Liver (tissue), 9 donors: ENCODE data around the gene IRAG1. TPM values are rescaled to one million over a fixed set of nuclear protein-coding genes. Genes with fewer than 3 reads are reported as not detected.

ENCODE experiments used
- DNase-seq: peaks from one replicate; pipeline ENCODE4 v3.0.0-alpha.2; 2017; ENCODE audit warnings: low spot score
- H3K27ac ChIP-seq, 2 donors: one replicate each; pipeline ENCODE4 v1.7.0; 2013; ENCODE audit warnings: inconsistent platforms in 2 of 2, low read length in 2 of 2, control low read depth in 1 of 2, low read depth in 1 of 2, mild to moderate bottlenecking in 1 of 2
- H3K27me3 ChIP-seq, 4 donors: one replicate each; pipeline versions ENCODE4 v1.6.1 to v1.7.0; 2013; ENCODE audit warnings: low read length in 3 of 4, inconsistent platforms in 1 of 4, mild to moderate bottlenecking in 1 of 4, moderate library complexity in 1 of 4; ENCODE audit not compliant: control insufficient read depth in 4 of 4, insufficient read depth in 4 of 4
- H3K36me3 ChIP-seq, 4 donors: one replicate each; pipeline versions ENCODE4 v1.6.1 to v1.7.0; 2013; ENCODE audit warnings: low read length in 3 of 4, mild to moderate bottlenecking in 3 of 4, low read depth in 1 of 4, moderate library complexity in 1 of 4; ENCODE audit not compliant: control insufficient read depth in 4 of 4, insufficient read depth in 3 of 4
- H3K4me1 ChIP-seq, 4 donors: one replicate each; pipeline versions ENCODE4 v1.6.1 to v1.7.0; 2013; ENCODE audit warnings: low read length in 3 of 4, mild to moderate bottlenecking in 3 of 4, moderate library complexity in 1 of 4; ENCODE audit not compliant: control insufficient read depth in 4 of 4, insufficient read depth in 4 of 4
- H3K4me3 ChIP-seq, 3 donors: one replicate each; pipeline versions ENCODE4 v1.6.1 to v1.7.0; 2013; ENCODE audit warnings: low read length in 3 of 3, control low read depth in 1 of 3, low read depth in 1 of 3, mild to moderate bottlenecking in 1 of 3
- H3K9ac ChIP-seq, 2 donors: one replicate each; pipeline ENCODE4 v1.7.0; 2013; ENCODE audit warnings: low read length in 2 of 2, mild to moderate bottlenecking in 2 of 2, moderate library complexity in 2 of 2, control low read depth in 1 of 2, low read depth in 1 of 2
- H3K9me3 ChIP-seq, 4 donors: one replicate each; pipeline versions ENCODE4 v1.6.1 to v1.7.0; 2013; ENCODE audit warnings: low read length in 3 of 4; ENCODE audit not compliant: control insufficient read depth in 4 of 4
- ATF3 ChIP-seq: IDR thresholded peaks from 2 replicates; pipeline ENCODE4 v1.6.1; 2016; ENCODE audit warnings: antibody characterized with exemption
- CTCF ChIP-seq: fragments of 150-350 bp; IDR thresholded peaks from 2 replicates; pipeline ENCODE4 v1.5.1; 2017; ENCODE audit warnings: improper control_type of control experiment, low read depth, low read length; ENCODE audit not compliant: missing input control
- EGR1 ChIP-seq, 2 donors: IDR thresholded peaks; 2 replicates each; pipeline ENCODE4 v1.6.1; 2016 to 2018; ENCODE audit warnings: antibody characterized with exemption in 2 of 2, low read depth in 2 of 2
- FOXA1 ChIP-seq: IDR thresholded peaks from 2 replicates; pipeline ENCODE4 v1.6.1; 2016; ENCODE audit warnings: antibody characterized with exemption
- GABPA ChIP-seq, 2 donors: IDR thresholded peaks in 1 of 2; conservative IDR thresholded peaks in 1 of 2; 2 replicates each; pipeline ENCODE4 v1.6.1; 2016; ENCODE audit warnings: antibody characterized with exemption in 2 of 2, mild to moderate bottlenecking in 1 of 2, moderate library complexity in 1 of 2
- HNF4A ChIP-seq, 2 donors: conservative IDR thresholded peaks; 2 replicates each; pipeline ENCODE4 v1.6.1; 2016; ENCODE audit warnings: antibody characterized with exemption in 2 of 2, mild to moderate bottlenecking in 2 of 2
- HNF4G ChIP-seq: IDR thresholded peaks from 2 replicates; pipeline ENCODE4 v1.6.1; 2016; ENCODE audit warnings: antibody characterized with exemption
- JUND ChIP-seq, 2 donors: IDR thresholded peaks; 2 replicates each; pipeline ENCODE4 v1.6.1; 2016; ENCODE audit warnings: antibody characterized with exemption in 2 of 2
- RAD21 ChIP-seq, 2 donors: IDR thresholded peaks; 2 replicates each; pipeline ENCODE4 v1.6.1; 2016; ENCODE audit warnings: antibody characterized with exemption in 2 of 2, mild to moderate bottlenecking in 2 of 2
- RXRA ChIP-seq, 2 donors: IDR thresholded peaks; 2 replicates each; pipeline ENCODE4 v1.6.1; 2017 to 2018; ENCODE audit warnings: antibody characterized with exemption in 2 of 2, mild to moderate bottlenecking in 1 of 2
- TAF1 ChIP-seq: conservative IDR thresholded peaks from 2 replicates; pipeline ENCODE4 v1.6.1; 2016; ENCODE audit warnings: antibody characterized with exemption, mild to moderate bottlenecking
- YY1 ChIP-seq: IDR thresholded peaks from 2 replicates; pipeline ENCODE4 v1.6.1; 2016; ENCODE audit warnings: antibody characterized with exemption, mild to moderate bottlenecking
- WGBS: extraction: QIAGEN DNeasy Blood & Tissue Kit; methylation state at CpG from one replicate; pipeline ENCODE4 v1.1.7; 2013; 5-methylcytosine and 5-hydroxymethylcytosine counted together
- polyA plus RNA-seq, 2 donors: library from polyadenylated mRNA; stranded (reverse) in 1 of 2; unstranded in 1 of 2; fragments of 200-250 nt in 1 of 2; fragments of >200 nt in 1 of 2; fragmentation: Nextera tagmentation in 1 of 2; extraction: Ambion mirVana in 1 of 2; gene quantifications; one replicate each; pipeline versions ENCODE4 v1.2.1 to v1.2.3, GENCODE V29; 2013 to 2015
- total RNA-seq, 2 donors: library from RNA; depleted of rRNA; stranded (reverse); fragments of >200 nt; gene quantifications; one replicate each; pipeline ENCODE4 v1.2.3, GENCODE V29; 2014
- TF ChIP-seq, protein P1 (sequence below): IDR thresholded peaks from 2 replicates; pipeline ENCODE4 v1.6.1; 2016; ENCODE audit warnings: antibody characterized with exemption
- TF ChIP-seq, protein P2 (sequence below): IDR thresholded peaks from 2 replicates; pipeline ENCODE4 v1.6.1; 2016; ENCODE audit warnings: antibody characterized with exemption, mild to moderate bottlenecking
- donor health status: healthy.
- donor health status: healthy.
- donor health status: healthy.
- donor health status: healthy.
- donor health status: healthy.

Gene IRAG1
- total and polyA plus RNA-seq, 4 donors = 0.29 to 4.4 (median 2.0) TPM

GRCh38 chr11:10651656-10652361 is 41.7 kb downstream of the IRAG1 start:
- Histone ChIP-seq H3K4me3 (no peak overlapping the region), H3K4me1 (no peaks in the 10 kb centered on the region), H3K27me3 (no peaks in the 10 kb centered on the region), H3K36me3 (no peaks in the 10 kb centered on the region), H3K9me3 (no peaks in the 10 kb centered on the region), H3K9ac (no peak overlapping the region), H3K27ac (no peak overlapping the region)
- no peak for DNase-seq
- TF ChIP-seq GABPA (IDR thresholded peaks at IDR 0.05 in 1 of 2, conservative IDR thresholded peaks at IDR 0.05 in 1 of 2) = no peak
- TF ChIP-seq RAD21 (IDR thresholded peaks at IDR 0.05) = no peak
- TF ChIP-seq TAF1 = no peak
- no peak for TF ChIP-seq FOXA1
- no peak for TF ChIP-seq EGR1 (IDR thresholded peaks at IDR 0.05; ENCODE audit: low read depth in 2 of 2)
- no peak for TF ChIP-seq JUND (IDR thresholded peaks at IDR 0.05)
- TF ChIP-seq YY1 = no peak
- TF ChIP-seq, protein P1, sequence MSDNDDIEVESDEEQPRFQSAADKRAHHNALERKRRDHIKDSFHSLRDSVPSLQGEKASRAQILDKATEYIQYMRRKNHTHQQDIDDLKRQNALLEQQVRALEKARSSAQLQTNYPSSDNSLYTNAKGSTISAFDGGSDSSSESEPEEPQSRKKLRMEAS = no peak
- no peak for TF ChIP-seq CTCF
- no peak for TF ChIP-seq RXRA (IDR thresholded peaks at IDR 0.05)
- no peak for TF ChIP-seq ATF3
- TF ChIP-seq, protein P2, sequence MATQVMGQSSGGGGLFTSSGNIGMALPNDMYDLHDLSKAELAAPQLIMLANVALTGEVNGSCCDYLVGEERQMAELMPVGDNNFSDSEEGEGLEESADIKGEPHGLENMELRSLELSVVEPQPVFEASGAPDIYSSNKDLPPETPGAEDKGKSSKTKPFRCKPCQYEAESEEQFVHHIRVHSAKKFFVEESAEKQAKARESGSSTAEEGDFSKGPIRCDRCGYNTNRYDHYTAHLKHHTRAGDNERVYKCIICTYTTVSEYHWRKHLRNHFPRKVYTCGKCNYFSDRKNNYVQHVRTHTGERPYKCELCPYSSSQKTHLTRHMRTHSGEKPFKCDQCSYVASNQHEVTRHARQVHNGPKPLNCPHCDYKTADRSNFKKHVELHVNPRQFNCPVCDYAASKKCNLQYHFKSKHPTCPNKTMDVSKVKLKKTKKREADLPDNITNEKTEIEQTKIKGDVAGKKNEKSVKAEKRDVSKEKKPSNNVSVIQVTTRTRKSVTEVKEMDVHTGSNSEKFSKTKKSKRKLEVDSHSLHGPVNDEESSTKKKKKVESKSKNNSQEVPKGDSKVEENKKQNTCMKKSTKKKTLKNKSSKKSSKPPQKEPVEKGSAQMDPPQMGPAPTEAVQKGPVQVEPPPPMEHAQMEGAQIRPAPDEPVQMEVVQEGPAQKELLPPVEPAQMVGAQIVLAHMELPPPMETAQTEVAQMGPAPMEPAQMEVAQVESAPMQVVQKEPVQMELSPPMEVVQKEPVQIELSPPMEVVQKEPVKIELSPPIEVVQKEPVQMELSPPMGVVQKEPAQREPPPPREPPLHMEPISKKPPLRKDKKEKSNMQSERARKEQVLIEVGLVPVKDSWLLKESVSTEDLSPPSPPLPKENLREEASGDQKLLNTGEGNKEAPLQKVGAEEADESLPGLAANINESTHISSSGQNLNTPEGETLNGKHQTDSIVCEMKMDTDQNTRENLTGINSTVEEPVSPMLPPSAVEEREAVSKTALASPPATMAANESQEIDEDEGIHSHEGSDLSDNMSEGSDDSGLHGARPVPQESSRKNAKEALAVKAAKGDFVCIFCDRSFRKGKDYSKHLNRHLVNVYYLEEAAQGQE = no peak
- TF ChIP-seq HNF4G = no peak
- 78% methylated on average over 15 of the region's 15 CpGs for WGBS

DNA sequence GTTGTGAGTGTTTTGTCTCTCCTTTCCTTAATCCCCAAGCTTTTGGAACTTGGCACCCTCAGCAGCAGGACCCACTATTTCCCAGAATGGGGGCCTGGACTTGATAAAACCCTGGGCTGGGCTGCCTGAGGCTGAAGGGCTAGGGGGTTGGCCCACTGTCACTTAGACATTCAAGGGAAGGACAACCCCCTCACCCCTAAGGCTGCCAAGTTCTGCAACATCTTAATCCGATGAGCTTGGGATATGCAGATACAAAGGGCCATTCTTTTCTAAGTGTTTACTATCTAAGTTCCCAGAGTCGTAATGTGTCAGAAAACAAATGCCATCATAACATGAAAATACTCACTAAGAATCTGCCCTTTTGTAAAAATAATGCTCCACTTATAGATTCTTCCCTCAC is 42.9 kb downstream of the IRAG1 start:
- Histone ChIP-seq H3K4me1 (no peaks in the 10 kb centered on the region), H3K9me3 (no peaks in the 10 kb centered on the region), H3K9ac (no peak overlapping the region), H3K27ac (no peak overlapping the region), H3K4me3 (no peak overlapping the region), H3K27me3 (no peaks in the 10 kb centered on the region), H3K36me3 (no peaks in the 10 kb centered on the region)
- DNase-seq = no peak
- no peak for TF ChIP-seq CTCF
- TF ChIP-seq TAF1 = no peak
- no peak for TF ChIP-seq HNF4G
- no peak for TF ChIP-seq FOXA1
- TF ChIP-seq ATF3 = no peak
- TF ChIP-seq HNF4A (conservative IDR thresholded peaks at IDR 0.05) = no peak
- TF ChIP-seq, protein P2 = no peak
- TF ChIP-seq GABPA (IDR thresholded peaks at IDR 0.05 in 1 of 2, conservative IDR thresholded peaks at IDR 0.05 in 1 of 2) = no peak
- no peak for TF ChIP-seq RAD21 (IDR thresholded peaks at IDR 0.05)
- 90% methylated on average over 2 of the region's 2 CpGs for WGBS
